Activated CD8-positive, alpha-beta memory T cell treated with anti-CD3 and anti-CD28 coated beads for 36 hours (primary cell): ENCODE measurements around the gene PCDHB6. TPM values are rescaled to one million over a fixed set of nuclear protein-coding genes. Genes with fewer than 3 reads are reported as not detected.
"Not testable (repeated sequence)": the region's sequence is repeated elsewhere in the genome, so short reads cannot be mapped to it uniquely, and the experiment has no call there.

ENCODE experiments used
- CTCF ChIA-PET: fragments of 350-600 bp; sonication (Branson Sonifier 250); formaldehyde crosslinking; loops from one replicate; lab custom pipeline; 2021; ENCODE audit warnings: antibody characterized with exemption; lab: Charles Lee
- POLR2A ChIA-PET: fragments of 350-600 bp; sonication (Branson Sonifier 250); formaldehyde crosslinking; loops from one replicate; lab custom pipeline; 2021; ENCODE audit warnings: antibody characterized with exemption; lab: Charles Lee
- total RNA-seq, 2 experiments: library from RNA; stranded (reverse); gene quantifications; one replicate each; pipeline ENCODE4 v1.2.3, GENCODE V29; 2021

The PCDHB6 gene
- not detected for total RNA-seq

GRCh38 chr5:141149812-141150211 is at the start of gene PCDHB6:
Gene PCDHB6 (plus strand): TSS chr5:141150057. CDS start chr5:141150258, 201 bp downstream.
- ChIA-PET POLR2A (no interaction called here), CTCF (no interaction called here)

- ChIA-PET CTCF (no interaction called here), POLR2A (no interaction called here)
Observed at GRCh38 chr5:141100243-141100805, 49.5 kb upstream of the PCDHB6 start, which contains the start of gene PCDHB3. Gene PCDHB3 (plus strand): TSS chr5:141100473. CDS start chr5:141100650, 177 bp downstream.

DNA sequence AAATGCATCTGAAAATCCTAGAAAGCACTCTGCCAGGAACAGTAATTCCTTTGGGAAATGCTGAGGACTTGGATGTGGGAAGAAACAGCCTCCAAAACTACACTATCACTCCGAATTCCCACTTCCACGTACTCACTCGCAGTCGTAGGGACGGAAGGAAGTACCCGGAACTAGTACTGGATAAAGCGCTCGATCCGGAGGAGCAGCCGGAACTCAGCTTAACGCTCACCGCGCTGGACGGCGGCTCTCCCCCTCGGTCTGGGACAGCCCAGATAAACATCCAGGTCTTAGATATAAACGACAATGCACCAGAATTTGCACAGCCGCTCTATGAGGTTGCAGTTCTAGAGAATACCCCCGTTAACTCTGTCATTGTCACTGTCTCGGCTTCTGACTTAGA is 48.8 kb upstream of the PCDHB6 start:
- ChIA-PET POLR2A (no interaction called here), CTCF (no interaction called here)

- CTCF ChIA-PET, POLR2A ChIA-PET: not testable (repeated sequence)
Observed at GRCh38 chr5:141102070-141102469, 47.8 kb upstream of the PCDHB6 start.

- POLR2A ChIA-PET, CTCF ChIA-PET: not testable (repeated sequence)
Observed at GRCh38 chr5:141102471-141102870, 47.4 kb upstream of the PCDHB6 start.

GRCh38 chr5:141105350-141105749 is 44.5 kb upstream of the PCDHB6 start:
- CTCF ChIA-PET: no interaction called here
- POLR2A ChIA-PET: no interaction called here

- ChIA-PET POLR2A (no interaction called here), CTCF (no interaction called here)
Observed at GRCh38 chr5:141119250-141119649, 30.6 kb upstream of the PCDHB6 start.

DNA sequence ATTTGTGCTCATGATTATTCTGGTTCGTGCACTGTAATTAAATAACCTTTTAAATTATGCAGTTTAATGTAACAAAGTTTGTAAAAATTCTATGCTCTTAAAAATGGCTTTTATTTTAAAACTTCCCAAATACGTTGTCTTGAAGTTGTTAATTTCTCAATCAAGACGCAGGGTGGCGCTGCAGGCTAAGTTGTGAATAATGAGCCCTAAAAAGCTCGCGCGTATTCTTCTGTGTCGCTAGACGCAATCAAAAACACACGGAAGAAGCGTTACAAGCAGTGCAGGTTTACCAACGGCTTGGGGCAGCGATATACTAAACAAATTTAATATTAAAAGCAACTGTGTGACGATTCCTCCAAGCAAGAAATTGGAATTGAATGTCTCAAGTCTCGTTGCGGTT is 28.3 kb upstream of the PCDHB6 start, which contains the start of gene PCDHB4:
PCDHB4 (plus strand) TSS at position 256 of the 400 bp plus-strand sequence. CDS start 181 bp downstream, outside the sequence.
- CTCF ChIA-PET: no interaction called here
- POLR2A ChIA-PET: no interaction called here

- ChIA-PET CTCF (no interaction called here), POLR2A (no interaction called here)
Observed at GRCh38 chr5:141121985-141122384, 27.9 kb upstream of the PCDHB6 start.

DNA sequence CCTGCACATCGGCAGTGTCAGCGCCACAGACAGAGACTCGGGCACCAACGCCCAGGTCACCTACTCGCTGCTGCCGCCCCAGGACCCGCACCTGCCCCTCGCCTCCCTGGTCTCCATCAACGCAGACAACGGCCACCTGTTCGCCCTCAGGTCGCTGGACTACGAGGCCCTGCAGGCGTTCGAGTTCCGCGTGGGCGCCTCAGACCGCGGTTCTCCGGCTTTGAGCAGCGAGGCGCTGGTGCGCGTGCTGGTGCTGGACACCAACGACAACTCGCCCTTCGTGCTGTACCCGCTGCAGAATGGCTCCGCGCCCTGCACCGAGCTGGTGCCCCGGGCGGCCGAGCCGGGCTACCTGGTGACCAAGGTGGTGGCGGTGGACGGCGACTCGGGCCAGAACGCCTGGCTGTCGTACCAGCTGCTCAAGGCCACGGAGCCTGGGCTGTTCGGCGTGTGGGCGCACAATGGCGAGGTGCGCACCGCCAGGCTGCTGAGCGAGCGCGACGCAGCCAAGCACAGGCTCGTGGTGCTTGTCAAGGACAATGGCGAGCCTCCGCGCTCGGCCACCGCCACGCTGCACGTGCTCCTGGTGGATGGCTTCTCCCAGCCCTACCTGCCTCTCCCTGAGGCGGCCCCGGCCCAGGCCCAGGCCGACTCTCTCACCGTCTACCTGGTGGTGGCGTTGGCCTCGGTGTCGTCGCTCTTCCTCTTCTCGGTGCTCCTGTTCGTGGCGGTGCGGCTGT is 26.3 kb upstream of the PCDHB6 start:
- POLR2A ChIA-PET: not testable (repeated sequence)

DNA sequence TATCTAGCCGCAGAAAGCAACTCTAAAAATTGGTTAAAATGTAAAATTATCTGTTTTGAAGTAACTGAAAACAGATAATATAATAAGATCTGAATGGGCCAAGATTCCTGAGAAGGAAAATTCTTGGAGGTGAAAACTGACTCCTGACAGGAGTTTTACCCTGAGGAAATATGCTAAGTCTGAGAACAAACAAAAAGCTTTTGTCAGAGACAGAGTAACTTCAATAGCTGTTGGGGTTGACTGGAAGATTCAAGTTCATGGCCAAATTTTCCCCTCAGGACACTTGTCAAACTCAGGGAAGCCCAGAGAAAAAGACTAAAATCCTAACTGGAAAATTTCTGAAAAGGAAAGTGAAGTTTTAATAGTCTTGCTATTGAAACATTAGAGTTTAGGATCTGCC is 22.6 kb upstream of the PCDHB6 start:
- POLR2A ChIA-PET: no interaction called here
- CTCF ChIA-PET: no interaction called here

More for the DNA sequence above, 26.3 kb upstream of the PCDHB6 start:
- CTCF ChIA-PET: not testable (repeated sequence)

DNA sequence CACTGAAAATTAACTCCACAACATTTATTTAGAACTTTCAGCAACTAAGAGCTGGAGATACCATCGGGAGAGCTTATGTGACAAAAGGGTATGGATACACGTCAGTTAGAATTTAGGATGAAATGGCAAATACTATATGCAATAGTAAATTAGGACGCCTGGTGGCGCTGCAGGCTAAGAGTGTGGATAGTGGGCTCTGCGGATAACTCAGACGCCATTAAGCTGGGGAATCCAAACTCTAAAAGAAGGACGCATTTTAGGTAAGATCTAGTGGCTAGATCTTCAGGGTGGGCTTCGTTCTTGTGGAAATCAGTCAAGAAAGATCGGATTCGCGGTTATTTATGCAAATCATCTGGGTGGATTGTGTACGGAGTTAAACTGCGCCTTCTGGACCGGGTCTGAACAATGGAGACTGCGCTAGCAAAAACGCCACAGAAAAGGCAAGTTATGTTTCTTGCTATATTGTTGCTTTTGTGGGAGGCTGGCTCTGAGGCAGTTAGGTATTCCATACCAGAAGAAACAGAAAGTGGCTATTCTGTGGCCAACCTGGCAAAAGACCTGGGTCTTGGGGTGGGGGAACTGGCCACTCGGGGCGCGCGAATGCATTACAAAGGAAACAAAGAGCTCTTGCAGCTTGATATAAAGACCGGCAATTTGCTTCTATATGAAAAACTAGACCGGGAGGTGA is 14.7 kb upstream of the PCDHB6 start, which contains the start of gene PCDHB5:
PCDHB5 (plus strand) TSS at position 177 of the 688 bp plus-strand sequence; CDS start at position 406, 229 bp downstream.
- POLR2A ChIA-PET: no interaction called here
- CTCF ChIA-PET: no interaction called here

DNA sequence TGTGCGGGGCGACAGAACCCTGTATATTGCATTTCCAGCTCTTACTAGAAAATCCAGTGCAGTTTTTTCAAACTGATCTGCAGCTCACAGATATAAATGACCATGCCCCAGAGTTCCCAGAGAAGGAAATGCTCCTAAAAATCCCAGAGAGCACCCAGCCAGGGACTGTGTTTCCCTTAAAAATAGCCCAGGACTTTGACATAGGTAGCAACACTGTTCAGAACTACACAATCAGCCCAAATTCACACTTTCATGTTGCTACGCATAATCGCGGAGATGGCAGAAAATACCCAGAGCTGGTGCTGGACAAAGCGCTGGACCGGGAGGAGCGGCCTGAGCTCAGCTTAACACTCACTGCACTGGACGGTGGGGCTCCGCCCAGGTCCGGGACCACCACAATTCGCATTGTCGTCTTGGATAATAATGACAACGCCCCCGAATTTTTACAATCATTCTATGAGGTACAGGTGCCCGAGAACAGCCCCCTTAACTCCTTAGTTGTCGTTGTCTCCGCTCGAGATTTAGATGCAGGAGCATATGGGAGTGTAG is 14.1 kb upstream of the PCDHB6 start:
- ChIA-PET POLR2A (no interaction called here), CTCF (no interaction called here)

DNA sequence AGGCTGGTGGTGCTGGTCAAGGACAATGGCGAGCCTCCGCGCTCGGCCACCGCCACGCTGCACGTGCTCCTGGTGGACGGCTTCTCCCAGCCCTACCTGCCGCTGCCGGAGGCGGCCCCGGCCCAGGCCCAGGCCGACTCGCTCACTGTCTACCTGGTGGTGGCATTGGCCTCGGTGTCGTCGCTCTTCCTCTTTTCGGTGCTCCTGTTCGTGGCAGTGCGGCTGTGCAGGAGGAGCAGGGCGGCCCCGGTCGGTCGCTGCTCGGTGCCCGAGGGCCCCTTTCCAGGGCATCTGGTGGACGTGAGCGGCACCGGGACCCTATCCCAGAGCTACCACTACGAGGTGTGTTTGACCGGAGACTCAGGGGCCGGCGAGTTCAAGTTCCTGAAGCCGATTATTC is 12.5 kb upstream of the PCDHB6 start:
- CTCF ChIA-PET, POLR2A ChIA-PET: not testable (repeated sequence)

- ChIA-PET POLR2A (no interaction called here), CTCF (no interaction called here)
Observed at GRCh38 chr5:141150224-141150992, 551 bp downstream of the PCDHB6 start.

GRCh38 chr5:141150993-141151325 is 1.1 kb downstream of the PCDHB6 start:
- CTCF ChIA-PET: no interaction called here
- POLR2A ChIA-PET: no interaction called here

- POLR2A ChIA-PET, CTCF ChIA-PET: not testable (repeated sequence)
Observed at GRCh38 chr5:141151632-141152031, 1.8 kb downstream of the PCDHB6 start.

- CTCF ChIA-PET, POLR2A ChIA-PET: not testable (repeated sequence)
Observed at GRCh38 chr5:141152096-141152495, 2.2 kb downstream of the PCDHB6 start.

DNA sequence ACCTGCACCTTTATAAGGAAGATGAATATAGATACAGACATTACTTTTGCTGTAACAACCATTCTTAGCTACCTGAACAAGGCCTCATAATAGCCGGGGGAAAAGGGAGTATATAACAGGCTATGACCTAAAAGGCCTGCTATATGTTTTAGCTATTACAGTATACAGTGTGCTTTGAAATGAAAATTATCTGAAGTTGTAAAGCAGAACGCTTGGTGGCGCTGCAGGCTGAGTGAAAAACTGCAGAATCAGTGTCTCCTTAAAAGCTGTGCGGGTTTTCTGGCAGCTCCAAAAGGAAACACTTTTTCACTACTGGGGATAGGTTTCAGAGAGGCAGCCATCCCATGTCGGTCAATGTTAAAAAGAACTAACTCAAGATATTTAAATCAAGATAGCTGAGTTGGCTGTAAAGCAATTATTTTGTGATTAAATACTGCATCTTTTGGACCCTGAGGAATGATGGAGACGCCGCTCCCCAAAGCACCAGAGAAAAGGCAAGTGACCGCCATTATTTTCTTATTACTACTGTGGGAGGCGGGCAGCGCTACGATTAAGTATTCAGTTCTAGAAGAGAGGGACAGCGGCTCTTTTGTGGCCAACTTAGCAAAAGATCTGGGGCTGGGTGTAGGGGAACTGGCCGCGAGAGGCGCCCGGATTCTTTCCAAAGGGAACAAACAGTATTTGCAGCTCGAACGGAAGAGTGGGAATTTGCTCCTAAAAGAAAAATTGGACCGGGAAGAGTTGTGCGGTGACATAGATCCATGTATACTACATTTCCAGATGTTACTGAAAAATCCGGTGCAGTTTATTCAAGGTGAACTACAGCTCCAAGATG is 5.9 kb downstream of the PCDHB6 start:
- POLR2A ChIA-PET: no interaction called here
- CTCF ChIA-PET: no interaction called here
